Jurkat, Clone E6-1 (cell line): ENCODE results near the gene AMHR2.
"Not testable (repeated sequence)": the region's sequence is repeated elsewhere in the genome, so short reads cannot be mapped to it uniquely, and the experiment has no call there.

Source experiments
- DNase-seq: peaks from one replicate; pipeline ENCODE4 v3.0.0-alpha.2; 2011; ENCODE audit warnings: low read depth, low spot score
- H3K4me3 ChIP-seq: 2 replicates; pipeline ENCODE4 v1.5.1; 2011; ENCODE audit warnings: mild to moderate bottlenecking, low read length, control low read depth, moderate library complexity

The AMHR2 gene

DNA sequence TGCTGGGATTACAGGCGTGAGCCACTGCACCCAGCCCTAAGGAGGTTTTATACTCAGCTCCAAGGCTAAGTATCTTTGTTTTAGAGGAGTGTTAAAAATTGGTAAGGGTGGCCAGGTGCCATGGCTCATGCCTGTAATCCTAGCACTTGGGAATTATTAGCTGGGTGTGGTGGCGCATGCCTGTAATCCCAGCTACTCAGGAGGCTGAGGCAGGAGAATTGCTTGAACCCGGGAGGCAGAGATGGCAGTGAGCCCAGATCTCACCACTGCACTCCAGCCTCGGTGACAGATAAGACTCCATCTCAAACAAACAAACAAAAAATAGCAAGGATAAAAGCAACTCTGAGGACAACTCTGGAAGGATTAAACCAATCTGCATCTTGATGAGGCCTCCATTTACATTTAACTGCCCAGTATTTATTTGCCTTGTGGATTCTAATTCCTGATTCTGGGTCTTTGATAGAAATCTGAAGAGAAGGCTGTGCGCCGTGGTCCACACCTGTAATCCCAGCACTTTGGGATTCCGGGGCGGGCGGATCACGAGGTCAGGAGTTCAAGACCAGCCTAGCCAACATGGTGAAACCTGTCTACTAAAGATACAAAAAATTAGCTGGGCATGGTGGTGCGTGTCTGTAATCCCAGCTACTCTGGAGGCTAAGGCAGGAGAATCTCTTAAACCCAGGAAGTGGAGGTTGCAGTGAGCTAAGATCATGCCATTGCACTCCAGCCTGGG, 21.1 kb downstream of the AMHR2 start:
- not testable (repeated sequence) for H3K4me3 ChIP-seq, DNase-seq

DNA sequence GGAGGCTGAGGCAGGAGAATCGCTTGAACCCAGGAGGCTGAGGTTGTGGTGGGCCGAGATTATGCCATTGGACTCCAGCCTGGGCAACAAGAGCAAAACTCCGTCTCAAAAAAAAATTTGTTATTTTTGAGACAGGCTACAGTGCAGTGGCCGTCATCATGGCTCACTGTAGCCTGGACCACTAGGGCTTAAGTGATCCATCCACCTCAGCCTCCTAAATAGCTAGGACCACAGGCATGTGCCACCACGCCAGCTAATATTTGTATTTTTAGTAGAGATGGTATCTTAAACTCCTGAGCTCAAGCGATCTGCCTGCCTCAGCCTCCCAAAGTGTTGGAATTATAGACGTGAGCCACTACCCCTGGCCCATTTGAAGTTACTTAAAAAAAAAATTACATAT, 27.3 kb downstream of the AMHR2 start:
- no peak for DNase-seq

DNA sequence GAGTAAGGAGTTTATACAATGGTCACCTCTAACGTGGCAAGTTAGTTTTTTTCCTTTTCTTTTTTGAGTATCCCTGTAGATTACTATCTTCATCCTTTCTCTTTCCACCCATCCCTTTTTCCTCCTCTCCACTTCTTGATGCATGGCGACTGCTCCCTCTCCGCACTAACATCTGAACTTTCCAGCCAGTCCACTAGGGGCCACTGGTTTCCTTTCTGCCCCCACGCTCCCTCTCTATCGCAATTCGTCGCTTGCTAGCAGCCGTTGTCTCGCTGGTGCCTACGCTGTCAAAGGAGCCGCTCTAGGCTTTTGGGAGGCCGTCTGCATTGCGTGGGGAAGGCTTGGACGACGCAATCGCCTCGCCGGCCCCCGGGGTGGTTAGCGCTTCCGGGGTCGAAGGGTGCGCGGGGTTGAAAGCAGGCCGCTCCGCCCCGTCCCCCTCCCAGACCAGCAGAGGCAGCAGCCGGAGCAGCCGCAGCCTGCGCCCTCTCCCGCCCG, 28.1 kb downstream of the AMHR2 start, which contains the start of gene PCBP2:
TSS of gene PCBP2 (plus strand) at position 442 of the 498 bp plus-strand sequence. CDS start 2,699 bp downstream, outside the sequence.
- peak within 1 kb of the TSS; percentile 76 for H3K4me3 ChIP-seq
- DNase-seq: peak; percentile 99

More for the DNA sequence above, 27.3 kb downstream of the AMHR2 start:
- H3K4me3 ChIP-seq: no peak overlapping the region

DNA sequence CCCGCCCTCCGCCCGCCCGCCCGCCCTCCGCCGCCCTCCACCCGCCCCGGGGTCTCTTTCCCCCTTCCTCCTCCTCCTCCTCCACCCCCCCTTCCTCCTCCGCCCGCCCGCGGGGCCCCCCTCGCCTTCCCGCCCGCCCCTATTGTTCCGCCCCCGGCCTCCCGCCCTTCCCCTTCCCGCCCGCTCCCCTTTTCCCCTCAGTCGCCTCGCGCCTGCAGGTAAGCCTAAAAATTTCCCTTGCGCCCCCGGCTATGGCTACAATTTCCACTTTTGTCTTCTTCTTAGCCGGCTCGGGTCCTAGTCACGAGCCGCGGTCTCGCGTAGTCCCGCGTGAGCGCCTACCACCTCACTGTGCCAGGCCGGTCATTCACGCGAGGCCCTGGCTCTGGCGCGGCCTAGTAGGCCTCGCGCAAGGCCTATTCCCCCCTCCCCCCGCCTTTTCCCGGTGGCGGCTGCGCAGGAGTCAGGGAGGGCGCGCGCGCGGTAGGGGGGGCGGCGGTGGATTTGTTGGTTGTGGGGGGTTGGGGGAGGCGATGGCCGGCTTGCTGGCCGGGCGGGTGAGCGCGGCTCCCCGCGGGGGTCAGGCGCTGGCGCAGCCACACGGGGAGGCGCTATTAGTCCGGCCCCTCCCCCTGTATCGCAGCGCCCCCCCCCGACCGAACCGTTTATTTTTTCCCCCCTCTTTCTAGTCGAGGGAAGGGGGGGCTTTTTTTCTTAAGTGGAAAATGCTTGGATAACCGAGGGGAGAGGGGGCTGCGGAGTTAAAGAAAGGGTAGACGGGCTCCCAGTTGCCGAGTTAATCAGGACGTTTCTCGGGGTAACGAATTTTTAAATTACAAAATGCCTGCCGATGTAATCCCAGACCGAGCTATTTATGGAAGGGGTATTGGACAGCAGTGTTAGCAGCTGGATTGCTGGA, 28.8 kb downstream of the AMHR2 start:
- H3K4me3 ChIP-seq: peak overlapping the region; percentile 76
- peak; percentile 80 for DNase-seq

DNA sequence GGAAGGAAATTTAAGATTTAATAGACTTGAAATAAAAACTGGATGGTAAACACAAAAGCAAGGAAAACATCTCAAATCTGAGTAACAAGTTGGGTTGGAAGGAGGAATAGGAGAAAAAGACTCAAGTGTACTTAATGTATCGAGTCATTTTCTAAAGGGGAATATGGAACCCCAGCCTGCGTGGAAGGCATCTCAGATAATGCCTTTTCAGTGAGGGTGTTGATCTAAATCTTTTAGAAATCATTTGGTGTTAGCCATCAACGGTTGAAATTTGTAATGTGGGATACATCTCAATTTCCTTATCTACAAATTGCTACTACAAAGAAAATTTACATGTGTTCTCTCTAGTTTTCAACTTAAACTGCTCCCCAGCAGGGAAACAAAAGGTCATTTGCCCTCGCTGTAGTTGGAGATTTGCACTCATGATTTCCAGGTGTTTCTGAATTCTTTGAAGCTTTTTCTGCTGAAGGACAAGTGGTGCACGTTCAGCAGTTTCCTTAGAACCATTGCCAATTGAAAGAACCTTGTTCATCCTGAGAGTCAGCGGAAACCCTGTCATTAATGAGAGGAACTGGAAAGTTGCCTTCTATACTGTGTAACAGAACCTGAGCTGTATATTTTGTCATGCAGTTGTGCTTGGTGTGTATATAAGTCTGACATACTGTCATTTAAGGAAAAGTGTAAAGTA, 30.4 kb downstream of the AMHR2 start:
- peak overlapping the region; percentile 76; the same call in 1 of the 2 replicates for H3K4me3 ChIP-seq
- no peak for DNase-seq

DNA sequence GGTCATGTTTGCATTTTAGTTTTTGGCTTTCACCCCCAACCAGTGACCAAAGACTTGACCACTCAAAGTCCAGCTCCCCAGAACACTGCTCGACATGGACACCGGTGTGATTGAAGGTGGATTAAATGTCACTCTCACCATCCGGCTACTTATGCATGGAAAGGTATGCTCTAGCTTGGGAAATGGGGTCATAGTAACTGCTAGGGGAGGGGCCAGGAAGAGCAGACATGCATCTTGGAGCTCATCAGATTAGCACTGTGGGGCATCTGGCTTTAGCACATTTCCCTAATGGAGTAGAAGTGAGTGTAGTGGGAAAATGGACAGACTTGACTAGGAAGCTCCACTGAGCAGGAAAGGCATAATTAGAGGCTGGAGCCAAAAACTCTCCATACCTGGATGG, 31.1 kb downstream of the AMHR2 start:
- DNase-seq: no peak
- H3K4me3 ChIP-seq: no peak overlapping the region

DNA sequence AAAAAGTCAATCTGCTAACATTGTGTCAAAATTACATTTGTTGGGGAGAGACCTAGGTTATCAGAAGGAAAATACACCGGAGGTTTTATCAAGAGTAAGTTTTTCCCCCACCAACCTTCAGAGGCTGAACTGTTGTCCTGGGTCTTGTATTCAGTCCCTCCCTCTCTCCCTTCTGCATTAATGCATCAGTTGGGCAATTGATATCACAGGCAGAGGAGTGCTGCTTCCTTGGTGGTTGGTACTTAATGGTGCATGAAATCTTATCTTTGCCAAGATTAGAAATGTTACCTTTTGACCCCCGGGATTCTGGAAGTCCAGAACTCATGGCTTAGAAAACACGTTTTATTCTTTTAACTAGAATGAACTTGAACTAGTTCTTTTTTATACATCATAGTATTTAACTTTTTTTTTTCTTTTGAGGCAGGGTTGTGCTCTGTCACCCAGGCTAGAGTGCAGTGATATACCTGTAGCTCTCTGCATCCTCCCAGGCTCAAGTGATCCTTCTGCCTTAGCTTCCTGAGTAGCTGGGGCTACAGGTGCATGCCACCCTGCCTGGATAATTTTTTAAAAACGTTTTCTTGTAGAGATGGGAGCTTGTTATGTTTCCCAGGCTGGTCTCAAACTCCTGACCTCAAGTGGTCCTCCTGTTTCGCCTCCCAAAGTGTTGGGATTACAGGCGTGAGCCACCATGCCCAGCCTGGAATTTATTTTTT, 33.2 kb downstream of the AMHR2 start:
- no peak overlapping the region for H3K4me3 ChIP-seq
- DNase-seq: no peak

DNA sequence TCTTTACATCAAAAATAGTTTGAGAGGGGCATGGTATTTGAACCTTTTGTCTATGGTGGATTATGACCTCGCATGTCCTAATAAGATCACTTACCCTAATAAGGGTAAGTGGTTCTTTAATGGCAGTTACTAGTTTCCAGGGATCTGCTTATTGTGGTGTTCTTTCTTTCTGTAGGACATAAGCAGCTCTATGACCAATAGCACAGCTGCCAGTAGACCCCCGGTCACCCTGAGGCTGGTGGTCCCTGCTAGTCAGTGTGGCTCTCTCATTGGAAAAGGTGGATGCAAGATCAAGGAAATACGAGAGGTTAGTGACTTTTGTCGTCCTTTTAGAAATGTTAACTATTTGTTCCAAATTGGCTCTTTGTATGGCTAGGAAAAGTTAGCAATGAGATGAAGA, 35.4 kb downstream of the AMHR2 start:
- no peak overlapping the region for H3K4me3 ChIP-seq

DNA sequence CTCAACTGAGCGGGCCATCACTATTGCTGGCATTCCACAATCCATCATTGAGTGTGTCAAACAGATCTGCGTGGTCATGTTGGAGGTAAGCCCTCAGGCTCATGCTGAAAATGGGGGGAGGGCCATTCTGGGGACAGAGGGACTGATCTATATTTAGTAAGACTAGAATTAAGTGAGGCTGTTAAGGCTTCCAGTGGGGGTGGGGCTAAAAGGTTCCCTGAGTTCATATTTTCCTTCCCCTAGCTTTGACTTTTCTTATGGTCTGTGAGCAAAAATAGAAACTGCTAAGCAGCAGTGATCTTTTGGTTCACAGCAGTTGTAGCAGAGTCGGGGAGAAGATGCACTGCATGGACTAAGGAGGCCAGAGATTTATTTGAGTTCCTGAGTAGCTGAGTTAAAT, 37.4 kb downstream of the AMHR2 start:
- H3K4me3 ChIP-seq: no peak overlapping the region
- DNase-seq: no peak

More for the DNA sequence above, 35.4 kb downstream of the AMHR2 start:
- DNase-seq: no peak

DNA sequence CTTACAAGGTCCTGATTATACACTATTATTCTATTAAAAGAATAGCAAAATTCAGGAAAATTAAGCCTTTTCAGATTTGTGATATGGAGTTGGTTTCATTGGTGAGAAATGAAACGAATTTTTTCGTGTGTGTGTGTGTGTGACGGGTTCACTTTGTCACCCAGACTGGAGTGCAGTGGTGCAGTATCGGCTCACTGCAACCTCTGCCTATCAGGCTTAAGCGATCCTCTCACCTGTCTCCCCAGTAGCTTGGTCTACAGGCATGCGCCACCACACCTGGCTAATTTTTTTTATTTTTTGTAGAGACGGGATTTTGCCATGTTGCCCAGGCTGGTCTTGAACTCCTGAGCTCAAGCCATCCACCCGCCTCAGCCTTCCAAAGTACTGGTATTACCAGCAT, 37.9 kb downstream of the AMHR2 start:
- no peak overlapping the region for H3K4me3 ChIP-seq
- no peak for DNase-seq

DNA sequence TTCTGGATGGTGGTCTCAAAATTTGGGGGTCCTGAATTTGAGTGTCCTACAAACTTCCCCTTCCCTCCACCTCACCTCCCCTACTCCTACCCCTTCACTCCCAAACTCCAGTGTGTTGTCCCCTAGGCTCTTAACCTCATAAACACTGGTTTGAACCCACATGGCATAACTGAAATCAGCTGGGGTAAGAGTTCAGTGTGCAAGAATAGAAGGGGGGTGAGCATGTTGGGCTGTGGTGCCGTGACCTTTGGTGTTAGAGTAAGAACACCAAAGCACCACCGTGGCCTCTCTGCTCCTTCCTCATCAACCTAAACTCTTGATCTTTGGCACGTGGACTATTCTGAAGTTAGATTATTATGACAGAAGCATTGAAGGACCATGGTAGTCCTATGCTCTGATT, 39.3 kb downstream of the AMHR2 start:
- no peak for DNase-seq

DNA sequence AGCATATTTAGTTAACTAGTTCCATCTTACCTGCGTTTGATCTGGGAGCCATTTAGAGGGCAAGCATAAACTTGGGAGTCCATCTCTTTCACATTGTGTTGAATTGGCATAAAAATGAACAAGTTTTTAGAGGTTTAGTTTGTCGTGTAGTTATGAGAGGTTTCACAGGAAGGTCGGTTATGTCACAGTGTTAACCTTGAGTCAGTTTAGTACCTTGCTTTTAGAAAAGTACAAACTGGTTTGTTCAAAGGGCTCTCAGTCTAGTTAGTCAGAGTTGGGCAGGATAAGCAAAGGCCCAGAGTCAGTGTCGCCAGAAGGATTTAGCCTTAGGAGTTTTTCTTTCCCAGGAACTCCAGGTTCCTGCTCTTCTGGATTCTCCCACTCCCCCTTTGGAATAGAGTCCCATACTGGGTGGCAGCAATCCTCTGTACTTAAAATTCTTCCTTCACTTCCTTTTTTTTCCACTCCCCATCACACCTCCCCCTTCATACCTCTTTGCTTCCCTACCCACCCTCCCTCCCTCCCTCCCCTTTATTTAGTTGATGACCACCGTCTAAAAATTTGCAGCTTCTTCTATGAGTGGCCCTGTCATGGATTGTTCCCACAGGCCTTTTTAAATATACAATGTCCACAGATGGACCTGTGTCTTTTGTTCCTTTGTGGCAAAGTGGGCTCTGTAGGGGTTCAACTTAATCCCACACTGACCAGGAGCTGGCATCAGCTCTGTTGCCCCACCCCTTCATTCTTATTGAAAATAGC, 40.3 kb downstream of the AMHR2 start:
- DNase-seq: no peak
- no peak overlapping the region for H3K4me3 ChIP-seq

More for the DNA sequence above, 39.3 kb downstream of the AMHR2 start:
- H3K4me3 ChIP-seq: no peak overlapping the region

DNA sequence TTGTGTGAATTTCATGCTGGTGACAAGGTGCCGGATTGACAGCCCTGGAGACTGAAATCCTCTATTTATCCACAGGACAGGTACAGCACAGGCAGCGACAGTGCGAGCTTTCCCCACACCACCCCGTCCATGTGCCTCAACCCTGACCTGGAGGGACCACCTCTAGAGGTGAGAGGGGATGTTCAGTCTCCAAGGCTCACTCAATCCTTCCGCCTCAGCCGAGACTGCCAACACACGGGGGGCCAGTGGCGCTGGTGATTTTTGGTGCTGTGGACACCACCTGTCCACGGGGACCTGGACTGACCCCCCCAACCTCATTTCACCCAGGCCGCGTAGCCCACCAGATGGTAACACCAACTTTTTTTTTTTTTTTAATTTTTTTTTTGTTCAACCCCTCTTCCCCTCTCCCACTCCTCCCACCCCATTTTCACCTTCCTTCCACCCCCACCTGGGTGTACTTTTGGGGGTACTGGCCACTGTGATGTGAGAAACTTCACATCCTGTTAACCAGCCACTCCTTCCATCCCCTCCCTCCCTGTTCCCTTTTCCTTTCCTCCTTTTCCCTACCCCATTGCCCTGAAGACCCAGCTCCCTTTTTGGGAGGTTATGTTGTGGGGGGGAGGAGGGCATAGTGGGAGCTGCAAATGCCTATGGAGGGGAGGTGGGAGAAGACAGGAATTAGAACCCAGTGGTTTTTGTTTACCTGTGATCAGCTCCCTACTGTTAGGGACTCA, 41.2 kb downstream of the AMHR2 start:
- DNase-seq: no peak
- H3K4me3 ChIP-seq: no peak overlapping the region

DNA sequence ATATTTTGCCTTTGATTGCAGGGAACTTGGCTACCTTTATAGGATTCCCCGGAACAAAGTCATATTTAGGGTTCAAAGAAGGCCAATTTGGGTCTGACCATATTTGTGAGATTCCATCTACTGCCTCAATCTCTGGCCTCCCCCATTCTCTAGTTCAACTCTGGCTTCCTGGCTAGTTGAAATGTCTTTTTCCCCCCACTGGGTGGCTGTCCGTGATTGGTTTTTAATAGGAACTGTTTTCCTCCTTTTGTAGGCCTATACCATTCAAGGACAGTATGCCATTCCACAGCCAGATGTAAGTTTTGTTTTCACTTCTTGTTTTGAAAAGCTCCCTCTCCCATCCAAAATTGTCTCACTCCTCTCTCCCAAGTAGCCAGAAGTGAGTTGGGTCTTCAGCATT, 42.0 kb downstream of the AMHR2 start:
- no peak overlapping the region for H3K4me3 ChIP-seq

DNA sequence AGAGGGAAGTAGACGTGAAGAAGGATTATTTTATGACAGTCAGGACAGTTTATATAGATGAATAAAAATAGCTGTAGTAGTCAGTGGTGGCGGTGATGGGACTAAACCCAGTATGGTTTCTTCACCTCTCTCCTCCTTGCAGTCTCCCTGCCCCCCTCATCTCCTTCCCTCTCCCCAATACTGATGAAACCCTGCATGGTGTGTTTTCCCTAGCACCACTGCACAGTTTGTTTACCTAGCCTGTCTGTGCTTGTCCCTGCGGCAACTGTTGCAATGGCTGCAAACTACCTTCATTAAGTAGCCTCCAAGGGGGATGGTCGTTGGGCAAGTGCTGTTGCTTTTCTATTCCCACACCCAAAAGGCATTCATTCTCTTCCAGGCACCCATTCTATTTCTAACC, 43.0 kb downstream of the AMHR2 start:
- DNase-seq: no peak
- no peak overlapping the region for H3K4me3 ChIP-seq

More for the DNA sequence above, 42.0 kb downstream of the AMHR2 start:
- DNase-seq: no peak

DNA sequence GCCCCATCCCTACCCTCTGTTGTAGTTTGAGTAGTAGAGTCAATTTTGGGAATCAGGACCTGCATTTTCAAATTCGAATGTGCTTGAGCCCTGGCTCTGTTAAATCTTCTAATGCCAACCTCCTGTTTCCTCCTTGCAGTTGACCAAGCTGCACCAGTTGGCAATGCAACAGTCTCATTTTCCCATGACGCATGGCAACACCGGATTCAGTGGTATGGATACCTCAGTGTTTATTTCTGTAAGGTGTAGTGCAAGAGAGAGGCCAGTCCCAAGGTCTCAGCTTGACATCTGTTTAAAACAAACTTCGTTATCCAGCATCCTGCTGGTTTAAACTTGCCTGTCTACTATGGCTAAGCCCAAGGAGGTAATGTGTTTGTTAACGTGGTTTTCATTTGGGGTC, 43.4 kb downstream of the AMHR2 start:
- no peak overlapping the region for H3K4me3 ChIP-seq
- no peak for DNase-seq

DNA sequence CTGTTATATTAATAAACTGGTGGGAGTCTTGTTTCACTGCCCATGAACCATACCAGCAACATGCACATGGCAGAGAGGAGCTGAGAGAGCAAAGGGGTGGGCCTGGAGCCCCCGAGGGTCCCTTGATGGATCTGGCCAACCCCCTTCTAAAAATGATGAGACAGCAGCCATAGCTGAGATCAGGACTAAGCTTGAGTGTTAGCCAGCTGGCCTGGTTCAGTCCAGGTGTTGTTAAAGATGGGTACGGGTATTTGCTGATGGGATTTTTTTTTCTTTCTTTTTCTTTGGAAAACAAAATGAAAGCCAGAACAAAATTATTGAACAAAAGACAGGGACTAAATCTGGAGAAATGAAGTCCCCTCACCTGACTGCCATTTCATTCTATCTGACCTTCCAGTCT, 44.2 kb downstream of the AMHR2 start:
- DNase-seq: no peak
- H3K4me3 ChIP-seq: no peak overlapping the region
